ENCODE results near the gene DENND2D.

DENND2D gene

DNA sequence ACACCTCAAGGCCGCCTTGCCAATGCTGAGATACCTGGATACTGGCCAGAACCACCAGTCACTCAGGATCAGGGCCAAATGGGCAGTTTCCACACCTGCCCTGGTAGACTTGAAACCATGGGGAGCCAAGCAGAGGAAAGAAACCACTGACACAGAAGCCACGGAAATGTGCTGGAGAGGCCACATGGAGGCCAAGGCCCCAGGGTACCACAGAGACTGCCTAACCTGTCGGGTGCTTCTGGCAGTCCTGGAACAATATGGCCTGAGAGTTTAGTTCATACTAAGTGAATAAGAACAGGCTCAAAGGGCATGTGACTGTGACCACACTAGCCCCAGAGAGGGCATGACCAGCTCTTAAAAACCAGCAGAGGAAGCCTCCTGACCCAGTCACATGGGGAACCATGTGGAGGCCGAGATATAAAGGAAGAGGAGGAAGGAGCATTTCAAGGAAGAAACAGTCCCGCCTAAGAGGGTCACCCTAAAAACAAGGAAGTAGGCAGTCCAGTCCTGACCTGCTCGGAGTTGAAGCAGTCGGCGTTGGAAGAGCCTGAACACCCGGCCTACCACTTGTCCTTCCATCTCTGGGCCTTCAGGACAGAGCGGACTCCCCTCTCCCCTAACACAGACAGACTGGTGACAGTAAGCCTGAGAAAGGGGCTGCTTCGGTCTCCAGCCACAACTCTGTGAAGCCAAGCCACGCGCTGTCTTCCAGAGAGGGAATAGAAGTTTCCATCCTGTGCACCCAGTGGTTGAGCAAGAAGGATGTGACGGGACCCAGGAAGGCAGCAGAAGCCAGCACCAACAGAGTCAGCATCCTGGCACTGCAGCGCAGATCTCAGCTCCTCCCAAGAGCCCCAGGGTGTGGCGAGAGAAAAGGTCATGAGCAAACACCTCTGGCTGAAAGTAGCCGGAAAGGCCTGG is at the start of gene DENND2D:
TSS of gene DENND2D (minus strand) at position 766 of the 921 bp plus-strand sequence. CDS start at position 579, 187 bp downstream.
- intact Hi-C loops (cut with DNase I) = no loop called here
- peak in 36 of 42 donors; percentile 11 to 72 (median 50) for DNase-seq

- intact Hi-C loops (cut with DNase I) = no loop called here
- DNase-seq = peak in 31 of 42 donors; percentile 9 to 84 (median 59)
These were observed 49.5 kb upstream of the DENND2D start for GRCh38 chr1:111249960-111250359.

- intact Hi-C loops (cut with DNase I) = no loop called here
- no peak for DNase-seq
These were observed 46.8 kb upstream of the DENND2D start for GRCh38 chr1:111247125-111247838.

GRCh38 chr1:111242805-111243523 is 42.5 kb upstream of the DENND2D start:
- no peak for DNase-seq
- intact Hi-C loops (cut with DNase I) = no loop called here

DNA sequence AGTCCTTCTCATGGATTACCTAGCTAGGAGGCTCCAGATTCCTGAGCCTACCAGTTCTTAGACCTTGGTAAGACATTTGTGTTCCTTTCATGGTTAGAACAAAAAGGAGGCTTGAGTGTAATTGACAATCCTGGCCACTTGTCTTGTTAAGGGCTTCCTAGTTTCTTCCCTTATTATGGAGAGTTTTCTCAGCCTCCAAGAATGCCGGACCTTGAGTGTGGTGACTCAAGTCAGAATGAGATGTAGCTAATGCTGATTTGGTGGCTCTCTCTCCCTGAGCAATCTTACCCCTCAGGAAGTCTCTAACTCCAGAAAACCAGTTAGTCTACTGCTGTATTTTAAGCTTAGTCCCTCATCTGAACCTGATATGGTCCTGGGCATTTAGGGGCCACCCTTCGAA is 41.4 kb upstream of the DENND2D start:
- intact Hi-C loops (cut with DNase I) = no loop called here
- no peak for DNase-seq

GRCh38 chr1:111238056-111238795 is 37.8 kb upstream of the DENND2D start:
- intact Hi-C loops (cut with DNase I) = no loop called here
- no peak for DNase-seq

DNA sequence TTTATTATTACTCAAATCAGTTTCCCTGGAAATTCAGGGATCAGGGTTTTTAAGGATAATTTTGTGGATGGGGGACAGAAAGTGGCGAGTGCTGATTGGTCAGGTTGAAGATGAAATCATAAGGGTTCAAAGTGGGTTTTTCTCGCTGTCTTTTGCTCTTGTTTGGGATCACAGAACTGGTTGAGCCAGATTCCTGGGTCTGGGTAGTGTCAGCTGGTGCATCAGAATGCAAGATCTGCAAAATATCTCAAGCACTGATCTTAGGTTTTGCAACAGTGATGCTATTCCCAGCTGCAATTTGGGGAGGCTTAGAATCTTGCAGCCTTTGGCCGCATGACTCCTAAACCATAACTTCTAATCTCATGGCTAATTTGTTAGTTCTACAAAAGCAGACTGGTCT is 36.4 kb upstream of the DENND2D start:
- intact Hi-C loops (cut with DNase I) = no loop called here
- DNase-seq = no peak

DNA sequence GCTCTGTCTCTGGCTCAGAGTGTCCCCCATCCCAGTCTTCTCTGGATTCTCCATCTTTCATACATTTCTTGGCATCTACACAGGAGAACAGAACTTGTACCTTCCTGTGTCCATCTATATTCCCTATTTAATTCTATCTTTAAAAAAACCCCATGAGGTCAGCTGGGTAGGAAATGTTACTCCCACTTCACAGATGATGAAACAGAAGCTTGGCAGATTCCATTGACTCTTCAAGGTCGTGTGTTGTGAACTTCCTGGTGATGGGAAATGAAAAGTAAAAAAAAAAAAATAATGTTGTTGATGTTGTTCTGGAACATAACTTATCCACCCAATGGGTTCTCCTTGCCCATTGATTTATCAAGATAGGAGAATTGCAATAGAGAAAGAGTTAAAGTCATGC is 35.9 kb upstream of the DENND2D start:
- intact Hi-C loops (cut with DNase I) = no loop called here
- DNase-seq = no peak

GRCh38 chr1:111234866-111235265 is 34.4 kb upstream of the DENND2D start:
- intact Hi-C loops (cut with DNase I) = no loop called here
- DNase-seq = no peak

- no peak for DNase-seq
- intact Hi-C loops (cut with DNase I) = no loop called here
These were observed 33.8 kb upstream of the DENND2D start for GRCh38 chr1:111234258-111234657.

DNA sequence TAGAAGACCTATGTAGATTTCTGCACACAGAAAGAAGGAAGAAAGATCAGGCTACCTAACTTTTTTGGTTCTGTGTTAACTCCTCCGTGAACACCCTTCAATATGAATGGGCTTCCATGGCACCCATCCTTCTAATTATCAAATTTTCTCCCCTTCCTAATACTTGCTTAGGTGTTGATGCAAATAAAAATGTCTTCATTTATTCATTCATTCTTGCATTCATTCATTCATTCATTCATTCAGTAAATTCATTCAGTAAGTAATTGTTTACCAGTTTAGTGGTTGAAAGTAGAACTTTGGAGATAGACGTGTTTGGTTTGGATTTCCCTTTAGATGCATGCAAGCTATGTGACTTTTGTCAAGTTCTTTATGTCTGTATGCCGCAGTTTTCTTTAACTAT is 31.7 kb upstream of the DENND2D start:
- DNase-seq = no peak
- intact Hi-C loops (cut with DNase I) = no loop called here

- no peak for DNase-seq
- intact Hi-C loops (cut with DNase I) = loop anchor here (5.0 kb wide), 1 partner anchor 104 kb away; no protein-coding TSS in a partner anchor
These were observed 28.3 kb upstream of the DENND2D start for GRCh38 chr1:111228748-111229126.

DNA sequence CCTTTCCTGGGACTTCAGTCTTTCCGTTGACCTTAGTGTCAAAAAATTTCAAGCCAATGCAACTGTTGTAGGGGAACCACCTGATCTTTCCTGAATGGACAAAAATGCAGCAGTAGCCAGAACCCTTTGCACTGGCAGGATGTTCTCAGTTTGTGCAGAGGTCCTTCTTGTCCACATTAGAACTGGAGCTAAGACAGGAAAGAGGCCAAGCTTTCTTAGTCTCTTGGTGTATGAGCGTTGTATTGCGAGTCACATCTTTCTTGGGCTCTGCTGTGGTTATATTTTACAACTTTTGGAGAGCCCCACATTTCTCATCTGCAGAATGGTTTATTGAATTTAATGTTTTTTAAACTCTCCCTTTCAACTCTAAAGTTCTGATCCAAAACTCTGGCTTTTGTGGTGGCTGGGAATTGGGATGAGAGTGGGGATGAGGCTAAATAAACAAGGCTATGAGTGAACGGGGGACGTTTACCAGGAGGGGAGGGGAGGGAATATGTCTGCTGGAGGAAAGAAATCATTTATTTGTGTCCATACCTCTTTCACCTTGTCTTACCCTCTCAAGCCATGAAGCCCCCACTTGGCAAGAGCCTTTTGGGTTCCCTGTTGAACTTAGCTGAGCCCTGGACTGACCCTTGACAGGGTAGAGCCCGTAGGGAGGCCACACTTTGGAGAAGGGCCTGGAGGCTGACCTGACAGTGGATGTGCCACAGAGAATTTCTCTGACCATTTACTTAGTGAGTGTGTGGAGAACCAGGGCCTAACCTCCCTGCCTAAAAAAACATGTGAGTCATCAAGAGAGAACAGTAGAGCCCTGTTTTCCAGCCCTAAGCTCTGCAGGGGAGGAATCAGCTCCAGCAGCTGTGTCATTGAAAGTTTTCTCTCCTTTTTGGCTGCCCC is 27.7 kb upstream of the DENND2D start:
- intact Hi-C loops (cut with DNase I) = loop anchor here (5.0 kb wide), 1 partner anchor 104 kb away; no protein-coding TSS in a partner anchor

GRCh38 chr1:111227434-111227833 is 27.0 kb upstream of the DENND2D start, which contains the start of gene CHI3L2:
TSS of gene CHI3L2 (plus strand) at chr1:111227713. CDS start at chr1:111227730, 17 bp downstream.
- intact Hi-C loops (cut with DNase I) = loop anchor here (5.0 kb wide), 1 partner anchor 105 kb away; no protein-coding TSS in a partner anchor
- DNase-seq = no peak

More for the DNA sequence above, 27.7 kb upstream of the DENND2D start:
- DNase-seq = peak in 20 of 42 donors; percentile 18 to 70 (median 46)

GRCh38 chr1:111225717-111226400 is 25.4 kb upstream of the DENND2D start:
- DNase-seq = no peak
- intact Hi-C loops (cut with DNase I) = loop anchor here (5.0 kb wide), 1 partner anchor 106 kb away; no protein-coding TSS in a partner anchor

GRCh38 chr1:111225091-111225490 is 24.6 kb upstream of the DENND2D start:
- intact Hi-C loops (cut with DNase I) = loop anchor here (5.0 kb wide), 1 partner anchor 107 kb away; no protein-coding TSS in a partner anchor
- no peak for DNase-seq
